HG03045 (cell line): ENCODE data around the gene SPARC.
A peak's percentile ranks its signal among the peaks of the same experiment; 100 is the strongest.
"Not testable (repeated sequence)": the region's sequence is repeated elsewhere in the genome, so short reads cannot be mapped to it uniquely, and the experiment has no call there.

Experiments
- ATAC-seq: cut with Tn5 transposase; IDR thresholded peaks from one replicate; pipeline ENCODE4 v1.9.1; 2021; ENCODE audit warnings: mild to moderate bottlenecking, moderate library complexity; ENCODE audit not compliant: unreplicated experiment

The SPARC gene

DNA sequence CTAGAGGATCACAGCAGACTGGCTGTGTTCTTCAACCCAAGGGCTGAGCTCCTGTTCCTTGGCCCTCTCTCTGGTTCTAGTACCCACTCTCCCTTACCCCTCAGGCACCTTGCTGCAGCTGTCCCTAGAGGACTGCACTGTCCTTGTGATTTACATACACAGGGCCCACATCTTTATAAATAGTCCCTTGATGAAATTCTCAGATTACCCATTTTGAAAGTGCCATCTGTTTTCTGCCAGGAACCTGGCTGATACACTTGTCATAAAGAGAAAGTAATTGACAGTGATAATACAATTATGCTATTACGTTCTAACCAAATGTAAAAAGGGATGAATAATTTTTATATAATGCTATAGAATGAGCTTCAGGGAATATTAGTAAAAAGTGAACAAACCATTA is 16.5 kb upstream of the SPARC start:
- ATAC-seq, result peak; percentile 92

DNA sequence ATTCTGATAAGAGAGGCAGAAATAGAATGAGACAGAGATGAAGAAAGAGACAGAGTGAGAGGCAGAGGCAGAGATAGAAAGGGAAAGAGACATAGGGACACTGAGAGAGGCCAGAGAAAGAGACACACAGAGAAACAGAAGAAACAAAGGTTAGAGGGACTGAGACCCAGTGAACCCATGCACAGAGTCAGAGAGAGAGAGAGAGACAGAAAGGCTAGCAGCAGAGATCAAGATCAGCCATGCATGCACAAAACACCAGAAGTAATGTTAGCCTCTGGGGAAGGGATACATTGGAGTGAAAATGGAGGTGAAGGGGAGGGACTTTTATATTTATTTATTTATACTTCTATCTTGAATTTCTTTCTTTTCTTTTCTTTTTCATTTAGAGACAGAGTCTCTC is 14.1 kb upstream of the SPARC start:
- ATAC-seq, result no peak

DNA sequence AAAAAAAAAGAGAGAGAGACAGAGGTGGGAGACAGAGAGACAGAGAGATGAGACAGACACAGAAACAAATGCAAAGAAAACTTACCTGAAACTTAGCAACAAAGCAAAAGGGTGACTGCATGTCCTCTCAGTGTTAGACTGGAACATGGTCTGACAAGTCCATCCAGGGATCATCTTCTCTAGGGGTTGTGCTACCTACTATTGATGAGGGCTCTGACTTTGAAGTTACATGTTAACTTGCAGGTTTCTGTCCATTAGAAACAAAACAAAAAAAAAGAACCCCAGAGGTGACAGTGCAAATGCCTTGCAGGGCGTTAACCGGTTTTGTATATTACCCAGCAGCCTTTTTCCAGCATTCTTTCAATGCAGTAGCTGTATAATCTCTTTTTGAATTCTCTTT is 13.6 kb upstream of the SPARC start:
- ATAC-seq, result no peak

DNA sequence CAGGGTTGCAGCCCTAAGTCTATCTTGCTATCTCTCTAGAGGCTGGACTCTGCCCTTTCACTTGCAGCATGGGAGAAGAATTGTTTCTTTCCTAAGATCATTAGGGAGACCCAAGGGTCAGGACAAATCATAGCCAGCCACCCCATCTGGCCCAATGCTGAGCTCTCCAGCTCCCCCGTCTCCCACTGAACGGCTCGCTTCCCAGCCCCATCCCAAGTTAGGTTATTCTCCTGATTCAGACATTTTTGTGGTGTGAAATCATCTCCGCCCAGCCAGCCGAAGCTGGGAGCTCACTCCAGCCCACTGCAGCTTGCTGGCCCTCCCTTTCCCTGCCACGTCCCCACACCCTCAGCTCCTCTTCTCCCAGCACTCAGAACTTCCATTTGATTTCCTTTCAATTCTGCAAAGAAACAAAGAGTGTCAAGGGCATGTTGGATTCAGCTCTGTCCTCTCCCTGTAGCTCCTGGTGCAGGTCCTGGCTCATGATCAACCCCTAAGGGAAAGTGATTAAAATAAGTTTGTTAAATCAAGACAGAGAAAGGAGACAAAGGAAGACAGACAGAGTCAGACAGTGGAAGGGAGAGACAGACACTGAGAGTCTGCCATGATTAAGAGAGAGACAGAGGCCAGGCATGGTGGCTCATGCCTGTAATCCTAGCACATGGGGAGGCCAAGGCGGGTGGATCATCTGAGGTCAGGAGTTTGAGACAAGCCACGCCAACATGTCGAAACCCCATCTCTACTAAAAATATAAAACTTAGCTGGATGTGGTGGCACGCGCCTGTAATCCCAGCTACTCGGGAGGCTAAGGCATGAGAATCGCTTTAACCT is 12.6 kb upstream of the SPARC start:
- ATAC-seq, result no peak

DNA sequence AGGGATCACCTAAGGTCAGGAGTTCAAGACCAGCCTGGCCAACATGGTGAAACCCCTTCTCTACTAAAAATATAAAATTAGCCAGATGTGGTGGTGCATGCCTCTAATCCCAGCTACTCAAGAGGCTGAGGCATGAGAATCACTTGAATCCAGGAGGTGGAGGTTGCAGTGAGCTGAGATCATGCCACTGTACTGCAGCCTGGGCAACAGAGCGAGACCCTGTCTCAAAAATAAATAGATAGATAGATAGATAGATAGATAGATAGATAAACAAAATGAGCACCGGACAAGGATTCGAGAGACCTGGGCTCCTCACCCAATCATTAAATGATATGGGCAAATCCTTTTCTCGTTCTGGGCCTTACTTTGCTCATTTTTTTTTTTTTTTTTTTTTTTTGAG is 11.4 kb upstream of the SPARC start:
- ATAC-seq, result not testable (repeated sequence)

DNA sequence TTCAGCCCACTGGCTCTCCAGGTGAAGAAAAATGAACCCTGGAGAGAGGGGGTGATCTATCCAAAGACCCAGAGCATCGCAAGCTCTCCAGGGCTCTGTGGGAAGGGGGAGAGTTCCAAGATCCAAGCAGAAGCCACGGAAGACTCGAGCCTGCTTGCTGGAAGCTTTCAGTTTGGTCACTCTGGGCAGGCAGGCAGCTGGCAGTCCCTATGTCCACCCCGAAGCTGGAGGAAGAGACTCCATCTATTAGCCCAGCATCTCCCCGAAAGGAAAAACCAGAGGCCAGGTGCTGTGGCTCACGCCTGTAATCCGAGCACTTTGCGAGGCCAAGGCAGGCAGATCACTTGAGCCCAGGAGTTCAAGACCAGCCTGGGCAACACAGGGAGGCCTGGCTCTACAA is 10.7 kb upstream of the SPARC start:
- no peak for ATAC-seq

DNA sequence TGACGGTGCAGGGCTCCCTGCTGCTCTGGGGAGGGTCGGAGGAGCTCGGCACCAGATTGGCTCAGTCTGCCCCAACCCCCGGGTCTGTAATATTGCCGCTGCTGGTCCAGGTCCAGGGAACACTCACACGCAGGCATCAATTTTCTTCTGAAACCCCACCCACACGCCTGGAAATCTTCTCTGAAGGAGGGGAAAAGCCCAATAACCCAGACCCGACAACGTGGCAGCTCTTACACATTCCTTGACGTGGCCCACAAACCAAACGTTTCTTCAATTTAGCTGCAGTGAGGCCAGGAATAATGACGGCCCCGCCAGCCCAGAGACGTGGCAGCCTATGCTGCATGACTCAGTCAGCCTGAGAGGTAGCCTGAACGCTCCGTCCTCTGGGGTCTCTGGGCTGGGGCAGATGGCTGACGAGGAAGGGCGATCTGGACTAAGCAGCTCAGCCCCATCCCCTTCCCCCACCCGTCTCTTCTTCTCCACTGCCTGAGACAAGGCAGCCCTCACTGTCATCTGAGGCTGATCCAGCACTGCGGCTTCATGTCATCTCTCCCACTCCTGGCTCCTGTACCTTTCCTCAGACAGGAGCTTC is 9.9 kb upstream of the SPARC start:
- no peak for ATAC-seq

DNA sequence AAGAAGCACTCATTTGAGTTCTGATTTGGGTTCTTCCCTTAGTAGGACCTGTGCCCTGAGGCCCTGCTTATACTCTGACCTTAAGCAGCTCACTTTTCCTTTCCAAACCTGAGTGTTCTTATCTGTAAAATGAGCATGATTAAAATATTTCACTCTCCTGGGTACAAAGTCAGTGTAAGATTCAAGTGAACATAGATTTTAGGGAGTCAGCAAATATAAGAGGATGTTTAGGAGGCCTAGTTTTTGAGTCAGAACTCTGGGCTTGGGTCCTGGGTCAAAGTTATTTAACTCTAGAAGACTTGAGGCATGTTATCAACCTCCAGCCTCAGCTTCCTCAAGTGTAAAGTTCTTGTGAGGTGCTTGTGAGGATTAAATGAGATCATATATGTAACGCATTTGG is 8.7 kb upstream of the SPARC start:
- ATAC-seq, result no peak

DNA sequence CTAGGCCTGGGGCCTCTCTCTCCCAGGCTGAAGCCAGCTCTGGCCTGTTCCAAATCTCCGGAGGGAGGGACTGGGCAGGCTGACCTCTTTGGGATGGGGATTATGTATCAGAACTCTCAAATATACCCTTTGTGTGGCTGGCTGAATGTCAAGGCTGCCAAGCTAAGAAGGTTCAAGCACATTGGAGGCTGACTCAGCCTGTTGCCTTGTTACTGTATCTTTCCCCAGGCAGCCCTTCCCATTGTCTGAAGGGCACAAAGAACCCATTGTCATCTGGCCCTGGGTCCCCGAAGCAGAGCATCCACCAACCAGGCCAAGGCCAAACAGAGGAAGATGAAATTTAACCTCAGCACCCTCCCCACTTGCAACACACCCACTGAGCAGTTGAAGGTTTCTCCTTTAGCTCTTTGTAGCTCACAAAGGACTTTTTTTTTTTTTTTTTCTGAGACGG is 7.3 kb upstream of the SPARC start:
- ATAC-seq, result no peak

DNA sequence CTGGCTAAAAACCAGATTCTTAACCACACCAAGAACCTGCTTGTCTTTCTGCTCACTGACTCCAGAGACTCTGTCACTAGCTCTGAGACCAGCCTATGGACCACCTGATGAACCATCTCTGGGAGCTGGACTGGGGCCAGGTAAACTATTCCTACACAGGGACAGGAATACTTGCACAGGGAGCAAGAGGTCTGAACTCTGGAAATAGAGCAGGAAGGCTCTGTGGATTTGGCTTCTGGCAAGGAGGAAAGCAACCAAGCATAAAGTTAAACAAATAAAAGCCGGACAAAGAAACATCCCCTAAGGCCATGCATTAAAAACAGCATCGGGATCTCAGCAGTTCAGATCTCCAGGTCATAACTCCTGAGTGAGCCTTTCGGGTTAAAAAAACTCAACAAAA is 5.6 kb upstream of the SPARC start:
- ATAC-seq, result no peak

DNA sequence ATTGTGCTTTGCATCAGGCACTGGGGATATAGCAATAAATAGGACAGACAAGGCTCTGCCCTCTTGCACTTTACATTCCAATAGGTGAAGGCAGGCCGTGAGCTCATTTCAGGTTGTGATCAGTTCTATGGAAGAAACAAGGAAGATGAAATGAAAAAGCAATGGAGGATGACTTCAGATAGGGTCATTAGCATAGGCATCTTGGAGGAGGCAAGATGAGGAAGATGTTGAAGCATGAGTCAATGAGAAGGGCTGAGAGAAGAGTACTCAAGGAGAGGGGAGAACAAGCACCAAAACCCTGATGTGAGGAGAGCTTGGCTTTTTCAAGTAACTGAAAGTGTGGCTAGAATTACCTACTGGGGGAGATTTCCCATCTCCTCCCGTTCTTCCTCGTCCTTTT is 5.0 kb upstream of the SPARC start:
- ATAC-seq, result no peak

DNA sequence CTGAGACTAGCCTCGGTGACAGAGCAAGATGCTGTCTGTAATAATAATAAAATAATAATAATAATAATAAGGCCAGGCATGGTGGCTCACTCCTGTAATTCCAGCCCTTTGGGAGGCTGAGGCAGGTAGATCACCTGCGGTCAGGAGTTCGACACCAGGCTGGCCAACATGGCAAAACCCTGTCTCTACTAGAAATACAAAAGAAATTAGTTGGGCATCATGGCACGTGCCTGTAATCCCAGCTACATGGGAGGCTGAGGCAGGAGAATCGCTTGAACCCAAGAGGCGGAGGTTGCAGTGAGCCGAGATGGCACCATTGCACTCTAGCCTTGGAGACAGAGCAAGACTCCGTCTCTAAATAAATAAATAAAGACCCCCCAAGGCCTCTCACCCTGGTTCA is 2.9 kb upstream of the SPARC start:
- not testable (repeated sequence) for ATAC-seq

DNA sequence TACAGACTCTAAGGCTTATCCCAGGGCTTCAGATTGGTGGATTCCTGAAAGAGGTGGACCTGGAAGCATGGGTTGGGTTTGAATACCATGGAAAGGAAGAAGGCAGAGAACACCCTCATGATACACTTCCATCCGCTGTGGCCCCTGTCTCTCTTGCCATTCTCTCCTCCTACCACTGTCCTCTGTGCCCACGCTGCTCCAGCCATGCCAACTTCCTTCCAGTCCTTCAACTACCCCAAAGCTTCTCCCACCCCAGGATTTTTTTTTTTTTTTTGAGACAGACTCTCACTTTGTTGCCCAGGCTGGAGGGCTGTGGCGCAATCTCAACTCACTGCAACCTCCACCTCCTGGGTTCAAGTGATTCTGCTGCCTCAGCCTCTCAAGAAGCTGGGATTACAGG is 1.7 kb upstream of the SPARC start:
- no peak for ATAC-seq

DNA sequence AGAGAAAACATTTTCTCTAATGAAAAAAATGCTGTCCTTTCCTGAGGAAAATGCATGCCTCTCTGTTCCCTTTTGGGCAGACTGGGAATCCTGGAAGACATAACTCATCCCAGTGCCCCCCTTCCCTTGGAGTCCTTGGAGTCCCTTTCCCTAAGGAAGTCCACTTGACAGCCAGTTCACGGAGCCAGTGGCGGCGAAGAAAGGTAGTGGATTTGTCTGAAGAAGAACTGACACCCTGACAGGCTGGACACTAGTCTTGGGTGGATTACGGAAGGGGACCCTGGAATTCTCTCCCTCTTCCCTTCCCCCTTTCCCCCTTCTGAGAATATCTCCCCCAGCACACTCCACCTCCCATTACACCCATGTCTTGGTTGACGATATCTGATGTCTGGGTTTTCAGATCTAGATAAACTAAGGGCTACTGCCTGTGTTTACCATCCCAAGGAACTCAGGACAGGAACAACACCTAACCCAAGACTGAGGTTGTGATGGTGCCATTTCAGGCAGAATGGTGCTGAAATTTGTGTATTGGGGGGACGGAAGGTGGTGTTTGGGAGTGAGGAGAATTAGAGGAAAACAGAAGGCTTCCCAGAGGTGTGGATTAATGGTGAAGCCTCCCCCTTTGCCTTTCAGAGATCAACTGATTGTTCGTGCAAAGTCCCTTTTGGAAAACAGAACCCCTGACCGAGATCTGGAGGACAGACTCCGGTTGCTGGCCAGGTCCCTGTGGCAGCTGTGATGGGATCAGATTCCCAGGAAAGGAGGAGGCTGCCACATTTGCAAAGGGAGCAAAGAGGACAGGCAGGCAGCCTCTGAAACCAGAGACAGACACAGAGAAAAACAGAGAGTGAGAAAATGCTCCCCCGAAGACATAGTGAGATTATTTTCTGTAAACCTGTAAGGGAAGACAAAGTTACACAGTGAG is 704 bp downstream of the SPARC start:
- ATAC-seq, result no peak

DNA sequence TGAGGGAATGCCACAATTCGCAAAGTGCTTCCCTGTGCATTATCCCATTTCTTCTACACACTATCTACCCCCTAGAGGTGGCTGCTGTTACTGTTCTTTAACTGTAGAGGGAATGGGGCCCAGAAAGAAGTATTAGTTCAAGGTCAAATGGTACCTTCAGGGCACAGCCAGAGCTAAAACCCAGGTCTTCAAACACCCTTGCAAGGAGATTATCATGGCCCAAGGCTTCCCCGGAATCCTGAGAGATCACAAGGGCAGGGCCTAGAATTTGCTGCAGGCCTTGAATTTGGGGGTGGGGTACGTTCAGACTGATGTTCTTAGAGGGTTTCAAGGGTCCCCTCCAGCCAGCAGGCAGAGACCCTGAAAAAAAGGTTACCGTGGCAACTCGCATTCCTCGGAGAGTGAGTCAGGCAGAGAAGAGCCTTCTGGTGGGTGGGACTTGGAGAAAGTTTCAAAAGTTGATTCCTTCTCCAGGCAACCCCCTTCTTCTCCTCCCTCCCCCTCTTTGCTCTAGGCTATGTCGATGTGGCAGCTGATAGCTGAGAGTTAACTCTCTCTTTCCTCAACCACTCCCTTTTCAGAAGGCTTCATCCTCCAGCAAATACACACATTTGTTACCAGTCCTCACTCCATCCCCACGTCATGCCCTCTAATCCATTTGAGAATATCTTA is 1.9 kb downstream of the SPARC start:
- ATAC-seq, result no peak

DNA sequence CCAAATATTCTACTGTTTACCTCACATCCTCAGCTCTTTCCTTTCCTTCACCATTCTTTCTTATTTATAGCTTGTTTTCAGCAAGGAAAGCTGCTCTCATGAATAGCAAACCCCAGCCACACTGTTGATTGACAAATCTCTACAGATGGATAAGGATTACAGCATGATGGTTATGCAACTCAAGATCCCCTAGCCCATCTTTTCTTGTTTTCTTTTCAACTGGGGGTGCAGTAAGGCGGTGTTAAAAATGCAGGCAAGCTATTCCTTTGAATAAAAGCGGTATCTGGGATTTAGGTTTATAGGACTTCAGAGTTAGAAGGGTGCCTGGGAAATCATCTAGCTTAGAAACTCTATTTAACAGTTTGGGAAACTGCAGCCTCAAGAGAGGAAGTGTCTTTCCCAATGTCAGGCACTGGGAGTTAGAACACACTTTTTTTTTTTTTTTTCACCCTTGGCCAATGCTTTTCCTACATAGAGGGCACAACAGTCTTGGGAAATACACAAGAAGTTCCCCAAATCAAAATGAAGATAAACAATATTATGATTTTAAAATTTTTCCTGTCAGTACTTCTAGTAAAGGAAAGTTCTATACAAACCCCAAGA is 2.6 kb downstream of the SPARC start:
- ATAC-seq, result no peak

DNA sequence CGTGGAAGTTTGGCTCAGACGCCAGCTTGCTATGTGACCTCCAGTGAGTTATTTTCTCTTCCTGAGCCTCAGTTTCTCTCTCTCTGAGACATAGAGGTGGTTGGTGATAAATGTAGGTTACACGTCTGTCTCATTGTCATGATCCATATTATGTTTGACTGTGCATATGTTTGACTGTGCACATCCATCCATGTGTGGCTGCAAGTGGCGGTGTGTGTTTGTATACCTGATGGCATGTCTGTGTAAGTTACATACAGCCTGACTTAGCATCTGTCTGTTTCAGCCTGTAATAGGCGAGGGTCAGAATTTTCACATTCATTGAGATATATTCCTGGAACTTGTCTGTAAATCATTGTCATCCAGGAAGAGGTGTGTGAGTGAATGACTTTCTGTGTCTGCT is 3.3 kb downstream of the SPARC start:
- ATAC-seq, result no peak

DNA sequence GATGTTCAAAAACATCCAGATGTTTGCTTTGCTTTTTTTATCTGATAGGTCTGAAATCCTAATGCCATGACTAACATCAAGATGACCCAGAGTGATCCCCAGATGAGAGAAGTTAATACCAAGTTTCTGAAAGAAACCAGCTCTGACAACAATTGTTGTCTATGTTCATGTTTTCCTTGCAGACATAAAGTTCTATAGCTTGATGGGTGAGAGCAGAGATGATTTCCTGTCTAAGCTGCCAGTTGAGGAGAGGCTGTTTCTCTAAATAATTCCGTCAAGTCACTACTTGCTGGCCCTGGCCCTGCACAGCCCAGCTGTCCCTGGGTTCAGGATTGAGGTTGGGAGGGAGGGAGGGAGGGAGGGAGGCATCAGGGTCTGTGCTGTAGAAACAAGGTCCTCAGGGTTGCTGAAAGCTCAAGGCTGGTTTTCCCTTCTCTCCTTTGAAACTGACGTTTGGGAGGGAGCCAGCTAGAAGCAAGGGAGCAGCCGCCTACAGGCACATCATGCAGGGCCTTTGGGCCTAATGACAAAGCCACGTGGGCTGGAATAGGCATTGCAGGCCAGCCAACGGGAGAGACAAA is 3.9 kb downstream of the SPARC start:
- ATAC-seq, result no peak

DNA sequence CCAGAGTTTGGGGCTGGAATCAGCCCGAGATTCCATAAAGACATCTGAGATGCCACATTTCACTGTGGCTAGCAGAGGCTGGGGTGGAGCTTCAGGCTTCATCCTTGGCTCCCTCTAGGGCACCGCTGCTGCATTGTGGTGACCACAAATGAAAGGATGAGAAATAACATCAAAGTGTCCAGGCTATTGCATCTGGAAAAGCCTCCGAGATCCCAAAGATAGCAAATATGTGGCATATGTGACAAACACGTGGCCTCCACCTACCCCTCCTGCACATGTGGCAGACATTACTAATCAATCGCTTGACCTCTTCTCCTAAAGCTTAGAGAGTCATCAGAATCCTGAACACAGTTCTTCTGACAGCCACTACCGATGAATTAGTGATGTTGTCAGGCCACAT is 4.5 kb downstream of the SPARC start:
- ATAC-seq, result no peak

DNA sequence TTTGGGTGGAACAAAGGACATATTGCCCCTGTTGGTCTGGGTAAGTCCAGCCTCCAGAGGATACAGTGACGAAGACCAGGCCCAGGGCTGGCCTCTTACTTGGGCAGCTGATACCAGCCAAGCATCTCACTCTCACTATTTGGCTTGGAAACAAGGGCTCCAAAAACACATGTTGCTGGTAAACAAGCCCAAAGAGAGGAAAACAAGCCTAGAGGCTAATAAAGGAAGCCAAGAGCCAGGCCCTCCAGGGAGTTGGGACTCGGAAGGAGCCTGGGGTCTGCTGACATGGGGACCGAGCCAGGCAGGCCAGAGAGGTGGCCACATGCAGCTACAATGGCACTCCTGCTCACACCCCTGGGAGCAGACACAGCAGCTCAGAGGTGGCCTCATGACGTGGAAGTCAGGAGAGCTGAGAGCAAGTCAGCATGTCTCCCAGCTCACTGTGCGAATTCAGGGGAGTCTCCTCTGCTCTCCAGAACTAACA is 5.7 kb downstream of the SPARC start:
- ATAC-seq, result no peak
